GDM1 (cell line): Measurements from ENCODE around the gene CLCF1.

Experiments
- DNase-seq: peaks from one replicate; lab custom pipeline; 2025; lab: John Stamatoyannopoulos, UW

Gene CLCF1

GRCh38 chr11:67374571-67375281 is 1.3 kb upstream of the CLCF1 start:
- no peak for DNase-seq

DNA sequence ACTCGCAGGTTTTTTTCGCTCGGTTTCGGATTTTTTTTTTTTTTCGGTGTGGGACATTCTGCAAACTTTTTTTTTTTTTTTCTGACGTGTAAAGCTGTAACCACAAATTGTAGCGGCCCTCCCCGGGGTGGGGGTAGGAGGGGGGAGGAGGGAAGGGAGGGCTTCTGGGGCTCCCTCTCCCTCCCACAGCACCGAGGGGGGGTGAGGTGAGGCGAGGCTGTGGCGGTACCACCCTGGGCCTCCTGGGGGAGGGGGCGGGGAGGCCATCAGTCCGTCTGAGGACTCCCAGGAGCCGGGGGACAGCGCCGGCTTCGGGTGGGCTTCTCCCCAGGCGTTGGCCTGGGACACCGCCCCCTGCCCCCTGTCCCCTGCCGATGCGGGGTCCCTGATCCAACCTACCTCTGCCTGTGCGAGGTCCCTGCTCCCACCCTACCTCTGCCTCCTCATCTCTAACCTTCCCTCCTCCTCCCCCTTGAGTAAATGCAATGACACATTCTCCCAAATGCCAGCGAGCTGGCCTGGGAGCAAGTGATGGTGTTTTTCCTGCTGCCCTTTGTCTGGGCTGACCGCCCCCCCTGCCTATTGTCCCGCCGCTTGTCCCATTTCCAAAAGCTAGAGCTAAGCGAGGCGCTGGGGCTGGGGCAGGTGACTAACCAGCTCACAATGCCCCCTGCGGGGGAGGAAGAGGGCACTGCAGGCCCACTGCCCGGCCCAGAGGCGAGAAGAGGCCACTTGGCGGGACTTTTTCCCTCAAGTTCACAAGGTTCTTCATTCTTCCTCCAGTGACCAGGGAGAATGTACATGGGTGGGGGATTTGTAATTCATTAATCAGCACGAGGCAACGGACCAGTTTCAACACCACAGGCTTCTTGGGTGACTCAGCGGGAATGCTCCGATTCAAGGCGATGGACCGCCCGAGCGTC is 511 bp upstream of the CLCF1 start:
- DNase-seq, result no peak

- DNase-seq, result no peak
These were observed 941 bp downstream of the CLCF1 start for GRCh38 chr11:67372321-67372992.

DNA sequence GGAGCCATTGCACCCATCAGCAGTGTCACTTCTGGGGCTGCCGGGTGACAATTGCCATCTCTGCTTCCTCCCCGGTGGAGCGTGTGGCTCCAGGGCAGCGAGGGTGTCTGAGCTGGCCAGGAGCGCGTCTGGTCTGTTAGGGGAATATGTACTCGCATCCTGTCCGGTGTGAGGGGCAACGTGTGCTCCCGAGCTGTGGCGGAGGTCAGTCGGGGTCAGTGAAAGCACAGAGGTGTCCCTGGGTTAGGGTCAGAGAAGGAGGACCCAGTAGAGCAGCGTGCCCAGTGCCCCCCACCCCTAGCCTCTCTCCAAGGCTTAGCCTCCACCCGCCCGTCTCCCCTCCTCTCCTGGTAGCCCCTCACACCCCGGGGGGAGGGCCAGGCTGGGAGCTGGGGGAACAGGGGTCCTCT is 1.5 kb downstream of the CLCF1 start:
- no peak for DNase-seq

DNA sequence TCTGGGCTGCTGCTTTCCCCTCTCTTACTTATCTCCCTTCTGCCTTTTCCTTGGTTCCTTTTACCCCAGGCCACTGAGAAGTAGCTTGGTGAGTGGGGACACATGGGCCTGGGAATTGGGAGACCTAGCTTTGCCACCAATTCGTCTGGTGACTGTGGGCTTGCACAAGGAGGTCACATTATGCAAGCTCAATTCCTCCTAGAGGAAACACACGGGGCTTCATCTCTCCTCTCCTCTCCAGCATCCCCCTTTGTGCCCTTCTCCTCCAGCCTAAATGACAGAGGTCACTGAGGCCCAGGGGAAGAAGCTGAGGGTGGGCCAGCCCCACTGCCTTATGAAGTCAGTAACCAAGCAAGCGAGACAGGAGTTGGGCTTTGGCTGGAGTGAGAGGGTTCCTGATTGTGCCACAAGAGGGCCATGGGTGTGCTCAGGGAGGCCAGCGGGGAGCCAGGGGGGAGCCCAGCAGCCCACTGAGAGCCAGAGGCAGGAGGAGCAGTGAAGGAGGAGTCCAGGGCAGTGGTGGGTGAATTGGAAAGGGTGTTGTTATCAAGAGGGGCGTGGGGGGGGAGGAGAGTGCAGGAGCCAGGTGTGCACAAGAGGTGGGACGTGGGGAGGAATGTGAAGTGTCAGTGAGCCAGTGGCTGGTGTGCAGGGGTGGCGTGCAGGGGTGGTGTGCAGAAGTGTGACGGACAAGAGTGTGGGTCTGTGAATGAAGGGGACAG is 2.0 kb downstream of the CLCF1 start:
- no peak for DNase-seq

- DNase-seq, result no peak
These were observed 2.9 kb downstream of the CLCF1 start for GRCh38 chr11:67370351-67371076.

GRCh38 chr11:67369801-67370284 is 3.6 kb downstream of the CLCF1 start:
- no peak for DNase-seq

DNA sequence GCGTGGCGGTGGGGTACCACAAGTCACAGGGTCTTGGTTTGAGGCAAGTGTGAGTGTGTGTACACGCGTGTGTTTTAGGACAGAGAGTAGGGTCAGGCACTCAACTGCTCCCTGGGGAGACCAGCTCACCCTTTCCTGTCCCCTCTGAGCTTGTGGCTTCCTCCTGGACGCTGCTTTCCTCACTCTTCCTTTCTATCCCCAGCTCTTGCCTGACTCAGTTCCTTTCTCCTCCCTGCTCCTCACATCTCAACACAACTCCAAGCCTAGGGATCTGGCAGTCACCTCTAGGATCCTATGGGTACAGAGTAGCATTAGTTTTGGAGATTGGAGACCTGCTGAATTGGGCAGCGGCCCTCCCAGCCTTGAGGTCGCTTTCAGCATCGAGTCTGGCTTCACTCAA is 4.1 kb downstream of the CLCF1 start:
- no peak for DNase-seq

GRCh38 chr11:67368621-67369020 is 4.8 kb downstream of the CLCF1 start:
- DNase-seq, result no peak

GRCh38 chr11:67367761-67368227 is 5.6 kb downstream of the CLCF1 start:
- no peak for DNase-seq

GRCh38 chr11:67366961-67367760 is 6.2 kb downstream of the CLCF1 start:
- DNase-seq, result no peak

- no peak for DNase-seq
These were observed 6.9 kb downstream of the CLCF1 start for GRCh38 chr11:67366546-67366945.

DNA sequence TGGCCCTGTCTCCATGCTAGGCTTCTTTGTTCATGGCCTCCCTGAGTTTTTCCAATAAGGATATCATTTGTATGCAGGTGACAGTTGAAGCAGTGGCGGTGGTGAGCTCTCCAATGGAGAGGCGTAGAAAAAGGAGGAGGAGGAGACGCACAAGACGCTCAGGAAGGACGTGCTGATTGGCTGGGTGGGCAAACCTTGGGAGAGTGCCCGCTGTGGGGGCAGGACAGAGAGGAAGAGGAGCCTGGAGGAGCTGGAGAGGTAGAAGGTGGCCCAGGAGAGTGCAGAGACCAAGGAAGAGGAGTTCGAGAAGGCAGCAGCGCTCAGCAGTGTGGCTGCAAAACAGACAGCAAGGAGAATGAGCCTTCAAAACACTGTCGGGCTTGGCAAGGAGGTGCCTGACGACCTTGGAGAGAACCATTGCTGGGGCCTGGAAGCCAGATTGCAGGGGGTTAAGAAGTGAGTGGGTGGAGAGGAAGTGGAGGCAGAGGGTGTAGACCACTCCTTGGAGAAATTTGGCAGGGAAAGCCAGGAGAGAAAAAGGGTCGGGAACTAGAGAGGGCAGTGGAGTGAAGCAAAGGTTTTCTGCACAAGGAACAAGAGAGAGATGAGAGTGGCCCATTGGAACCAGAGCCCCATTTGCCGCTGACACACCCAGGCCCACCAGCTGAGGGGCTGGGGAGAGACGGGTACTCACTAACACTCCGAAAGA is 7.5 kb downstream of the CLCF1 start:
- no peak for DNase-seq

DNA sequence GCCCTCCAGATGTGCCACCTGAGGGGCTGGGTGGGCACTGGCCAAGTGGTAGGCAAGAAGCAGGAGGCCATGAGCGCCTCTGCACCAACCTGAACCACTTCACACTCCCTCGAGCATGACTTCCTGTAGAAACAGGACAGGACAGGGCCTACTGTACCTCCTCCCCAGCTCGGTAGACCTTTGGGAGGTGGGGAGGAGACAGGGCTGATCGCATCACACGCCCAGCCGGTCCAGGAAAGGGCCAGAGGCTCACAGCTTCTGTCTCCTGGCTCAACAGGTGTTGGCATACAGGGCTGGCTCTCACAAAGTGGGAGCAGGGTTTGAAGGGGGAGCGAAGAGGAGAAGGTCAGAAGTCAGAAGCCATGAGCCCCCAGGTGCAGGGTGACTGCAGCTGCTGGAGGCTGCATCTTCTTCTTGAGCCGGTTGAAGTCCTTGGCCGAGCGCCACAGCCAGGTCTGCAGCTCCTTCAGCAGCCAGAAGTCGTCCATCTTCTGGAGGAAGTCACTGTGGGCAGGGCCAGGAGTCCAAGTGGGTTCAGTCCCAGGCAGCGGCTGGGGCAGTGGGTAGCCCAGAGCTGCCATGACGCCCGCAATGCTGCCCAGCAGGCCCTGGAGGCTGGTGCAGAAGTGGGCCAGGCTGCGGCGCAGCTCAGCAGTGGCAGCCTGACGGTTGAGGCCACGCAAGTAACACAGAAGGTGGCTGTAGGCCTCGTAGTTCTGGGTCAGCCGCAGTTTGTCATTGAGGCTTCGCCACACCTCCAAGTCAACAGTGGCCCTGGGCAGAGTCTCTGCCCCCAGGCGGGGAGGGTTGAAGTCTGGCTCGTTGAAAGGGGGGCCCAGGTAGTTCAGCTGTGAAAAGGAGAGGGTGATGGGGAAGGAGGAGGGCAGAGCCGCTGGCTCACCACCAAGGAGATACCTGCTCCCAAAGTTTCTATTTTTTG is 8.3 kb downstream of the CLCF1 start:
- DNase-seq, result no peak

- DNase-seq, result no peak
These were observed 9.2 kb downstream of the CLCF1 start for GRCh38 chr11:67364169-67364568.

DNA sequence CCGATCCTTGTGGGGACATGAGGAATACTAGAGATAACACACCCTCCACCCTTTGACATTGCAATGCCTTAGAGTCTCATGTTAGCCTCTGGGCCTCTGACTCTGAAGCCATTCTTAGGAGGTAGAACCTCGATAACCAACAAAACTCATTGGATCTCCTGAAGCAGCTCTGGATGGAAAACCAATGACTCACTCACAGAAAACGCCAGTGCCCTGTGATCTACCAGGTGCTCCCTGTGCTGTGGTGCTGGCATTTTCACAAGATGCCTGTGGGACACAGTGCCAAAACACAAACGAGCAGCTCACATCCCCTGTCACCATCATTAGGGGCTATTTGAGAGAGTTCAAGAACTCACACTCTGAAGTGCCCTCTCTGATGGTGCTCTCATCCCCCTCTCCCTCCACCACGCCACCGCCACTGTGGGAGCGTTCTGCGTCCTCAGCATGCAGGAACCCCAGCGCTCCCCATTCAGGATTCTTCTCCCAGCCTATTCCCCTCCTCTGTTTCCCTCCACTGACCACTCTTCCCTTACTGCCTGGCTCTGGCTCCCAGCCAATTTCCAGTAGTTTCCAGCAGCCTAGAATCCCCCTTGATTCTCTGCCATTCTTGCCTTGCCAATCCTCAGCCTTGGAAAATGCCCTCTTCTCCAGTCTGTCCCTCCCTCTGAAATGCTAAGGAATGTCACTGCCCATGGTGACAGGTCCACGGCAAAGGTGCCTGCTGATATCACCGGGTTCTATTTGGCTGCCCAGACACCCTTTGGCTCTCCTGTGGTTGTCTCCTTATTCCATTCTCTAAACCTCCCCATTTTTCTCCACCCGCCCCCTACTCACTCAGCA is 15.3 kb downstream of the CLCF1 start:
- DNase-seq, result no peak

DNA sequence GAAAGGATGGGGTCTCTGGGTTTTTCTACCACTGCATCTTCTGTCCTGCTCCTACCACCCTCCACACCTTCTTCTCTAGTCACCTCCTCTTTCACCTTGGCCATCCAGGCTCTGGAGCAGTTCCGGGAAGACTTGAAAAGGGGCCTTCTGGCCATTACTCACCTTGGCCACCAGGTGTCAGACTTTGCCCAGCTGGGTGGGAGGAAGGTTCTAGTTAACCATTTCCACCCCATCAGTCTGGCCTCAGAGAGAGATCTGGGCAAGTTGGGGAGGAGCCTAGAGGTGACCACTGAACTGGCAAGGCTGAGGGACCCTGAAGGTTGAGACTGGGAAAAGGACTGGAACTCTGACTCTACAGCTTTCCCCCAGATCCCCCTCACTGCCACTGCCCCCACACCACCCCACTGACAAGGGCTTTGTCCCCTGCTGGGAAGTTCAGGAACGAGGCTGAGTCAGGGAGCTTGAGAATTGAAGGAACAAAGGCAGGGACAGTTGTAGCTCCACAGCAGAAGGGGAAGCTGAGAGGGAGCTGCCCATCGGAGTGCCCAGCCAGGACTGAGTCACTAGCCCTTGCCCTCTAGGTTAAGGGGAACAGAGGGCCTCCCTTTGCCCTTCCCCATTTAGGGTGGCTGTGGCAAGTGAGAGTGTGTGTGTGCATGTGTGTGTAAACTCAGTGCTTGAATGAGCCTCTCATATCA is 16.4 kb downstream of the CLCF1 start:
- DNase-seq, result peak; percentile 60
